Diencephalon (tissue), 1 donor: Measurements from ENCODE around the gene SNPH. TPM values are rescaled to one million over a fixed set of nuclear protein-coding genes. Genes with fewer than 3 reads are reported as not detected.

Experiments used
- total RNA-seq: library from RNA; depleted of rRNA; stranded (reverse); fragments of >200 nt; gene quantifications from one replicate; pipeline ENCODE4 v1.2.3, GENCODE V29; 2014

The SNPH gene
- 34.4 TPM for total RNA-seq

GRCh38 chr20:1266167-1266973, at the start of gene SNPH:
Gene SNPH, plus strand, starts transcription at chr20:1266294. Its CDS starts 29,946 bp downstream, at chr20:1296240.

GRCh38 chr20:1225783-1226654, 40.1 kb upstream of the SNPH start, which contains the start of gene RAD21L1:
Gene RAD21L1, plus strand, starts transcription at chr20:1226044. Its CDS starts 2,410 bp downstream, at chr20:1228454.

DNA sequence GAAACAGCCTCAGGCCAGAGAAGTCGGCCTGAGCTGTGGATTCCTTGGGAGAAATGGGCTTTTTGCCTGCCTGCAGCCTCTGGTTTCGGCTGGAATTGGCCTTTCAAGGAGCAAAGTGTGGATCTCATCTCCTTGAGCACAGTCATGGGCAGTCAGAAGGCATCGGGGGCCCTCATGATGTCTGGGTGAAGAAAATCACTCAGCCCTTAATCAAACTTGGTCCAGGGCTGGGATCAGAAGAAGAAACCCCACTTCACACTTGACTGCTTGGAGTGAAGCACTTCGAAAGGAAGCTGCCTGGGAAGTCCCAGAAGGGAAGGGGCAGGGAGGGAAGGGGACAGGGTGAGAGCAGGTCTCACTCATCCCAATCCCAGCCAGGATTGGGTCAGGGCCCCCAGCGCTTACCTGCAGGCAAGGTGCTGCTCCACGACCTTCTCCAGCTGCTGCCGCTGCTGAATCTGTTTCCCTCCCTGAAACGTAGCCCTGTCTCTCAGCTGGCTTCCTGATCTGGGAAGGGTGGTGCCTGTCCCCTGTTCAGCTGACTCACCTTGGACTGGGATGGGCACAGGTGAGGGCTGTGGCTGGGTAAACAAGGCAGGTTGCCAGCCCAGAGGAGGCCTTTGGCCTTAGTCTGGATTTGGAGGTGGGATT, 62.7 kb downstream of the SNPH start, which contains the start of gene SDCBP2:
SDCBP2 (minus strand) TSS at position 460 of the 651 bp plus-strand sequence. CDS start 8,723 bp downstream, outside the sequence.

Other genes with a start within 250 kb of the SNPH start
- gene PSMF1, start 147.7 kb upstream of the SNPH start, total RNA-seq, result 37.8 TPM
- 16.1 TPM for gene TMEM74B, start 81.3 kb upstream of the SNPH start, total RNA-seq
- 0.46 TPM for gene C20orf202, start 62.8 kb upstream of the SNPH start, total RNA-seq
- not detected for gene RAD21L1, start 40.2 kb upstream of the SNPH start, total RNA-seq
- gene SDCBP2, start 62.8 kb downstream of the SNPH start, total RNA-seq, result 10.4 TPM
- gene FKBP1A, start 126.8 kb downstream of the SNPH start, total RNA-seq, result 83.0 TPM
- 40.8 TPM for gene NSFL1C, start 200.6 kb downstream of the SNPH start, total RNA-seq
- 0.69 TPM for gene SIRPB2, start 225.1 kb downstream of the SNPH start, total RNA-seq